OCI-LY3 (cell line): Measurements from ENCODE around the gene EVA1B.

Source experiments
- CTCF ChIP-seq: fragments of 200-600, 300-600 bp; sonication (generic); IDR thresholded peaks from 2 replicates; pipeline ENCODE4 v1.5.1; 2014; ENCODE audit warnings: antibody characterized with exemption, low read length, low read depth
- EZH2phosphoT487 ChIP-seq: fragments of 200-600 bp; shearing (Covaris generic); IDR thresholded peaks from 2 replicates; pipeline ENCODE4 v1.6.1; 2018; ENCODE audit warnings: antibody characterized with exemption, mixed run types, low read depth

DNA sequence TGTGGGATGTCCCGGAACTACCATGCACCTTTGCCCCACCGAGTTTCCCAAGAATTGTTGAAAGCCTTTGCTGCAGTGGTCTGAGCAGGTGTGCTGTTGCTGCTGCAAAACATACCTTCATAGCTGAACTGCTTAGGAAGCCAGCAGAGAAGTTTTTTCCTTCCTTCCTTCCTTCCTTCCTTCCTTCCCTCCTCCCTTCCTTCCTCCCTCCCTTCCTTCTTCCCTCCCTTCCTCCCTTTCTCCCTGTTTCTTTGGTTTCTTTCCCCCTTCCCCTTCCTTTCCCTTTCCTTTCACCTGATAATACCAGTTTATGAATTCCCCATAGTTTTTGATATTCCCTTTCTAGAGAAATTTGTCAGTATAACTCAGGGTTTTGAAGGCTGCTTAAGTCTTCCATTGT lies 28.1 kb downstream of the EVA1B start:
- TF ChIP-seq CTCF (no peak), EZH2phosphoT487 (no peak)
